Testis (tissue), 2 donors: ENCODE results near the gene ZNF835.

ENCODE experiments used
- POLR2A ChIP-seq: fragments of 450-650 bp; IDR thresholded peaks from one replicate; pipeline ENCODE4 v1.6.1; 2017; ENCODE audit warnings: antibody characterized with exemption, mild to moderate bottlenecking, moderate library complexity
- TF ChIP-seq, protein P1 (sequence below), 3 experiments: fragments of 450-650 bp in 2 of 3; fragments of 200-600 bp in 1 of 3; sonication (generic) in 1 of 3; IDR thresholded peaks; one replicate each; pipeline ENCODE4 v1.5.1; 2016 to 2019; ENCODE audit warnings: antibody characterized with exemption in 3 of 3, mild to moderate bottlenecking in 2 of 3, moderate library complexity in 1 of 3

- TF ChIP-seq POLR2A: no peak
- TF ChIP-seq, protein P1, sequence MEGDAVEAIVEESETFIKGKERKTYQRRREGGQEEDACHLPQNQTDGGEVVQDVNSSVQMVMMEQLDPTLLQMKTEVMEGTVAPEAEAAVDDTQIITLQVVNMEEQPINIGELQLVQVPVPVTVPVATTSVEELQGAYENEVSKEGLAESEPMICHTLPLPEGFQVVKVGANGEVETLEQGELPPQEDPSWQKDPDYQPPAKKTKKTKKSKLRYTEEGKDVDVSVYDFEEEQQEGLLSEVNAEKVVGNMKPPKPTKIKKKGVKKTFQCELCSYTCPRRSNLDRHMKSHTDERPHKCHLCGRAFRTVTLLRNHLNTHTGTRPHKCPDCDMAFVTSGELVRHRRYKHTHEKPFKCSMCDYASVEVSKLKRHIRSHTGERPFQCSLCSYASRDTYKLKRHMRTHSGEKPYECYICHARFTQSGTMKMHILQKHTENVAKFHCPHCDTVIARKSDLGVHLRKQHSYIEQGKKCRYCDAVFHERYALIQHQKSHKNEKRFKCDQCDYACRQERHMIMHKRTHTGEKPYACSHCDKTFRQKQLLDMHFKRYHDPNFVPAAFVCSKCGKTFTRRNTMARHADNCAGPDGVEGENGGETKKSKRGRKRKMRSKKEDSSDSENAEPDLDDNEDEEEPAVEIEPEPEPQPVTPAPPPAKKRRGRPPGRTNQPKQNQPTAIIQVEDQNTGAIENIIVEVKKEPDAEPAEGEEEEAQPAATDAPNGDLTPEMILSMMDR (IDR thresholded peaks at IDR 0.05): no peak
Observed at GRCh38 chr19:56661248-56661647, 10.3 kb downstream of the ZNF835 start.
